ENCODE data around the gene OXSR1. TPM values are rescaled to one million over a fixed set of nuclear protein-coding genes. Genes with fewer than 3 reads are reported as not detected.
A peak's percentile ranks its signal among the peaks of the same experiment; 100 is the strongest.

OXSR1 gene
- total RNA-seq, 1 experiment from 2014 or later: 42.4 TPM

GRCh38 chr3:38297537-38297936 lies 132.2 kb downstream of the OXSR1 start:
- no peak for DNase-seq (ENCODE audit: extremely low read depth, low read depth)

DNA sequence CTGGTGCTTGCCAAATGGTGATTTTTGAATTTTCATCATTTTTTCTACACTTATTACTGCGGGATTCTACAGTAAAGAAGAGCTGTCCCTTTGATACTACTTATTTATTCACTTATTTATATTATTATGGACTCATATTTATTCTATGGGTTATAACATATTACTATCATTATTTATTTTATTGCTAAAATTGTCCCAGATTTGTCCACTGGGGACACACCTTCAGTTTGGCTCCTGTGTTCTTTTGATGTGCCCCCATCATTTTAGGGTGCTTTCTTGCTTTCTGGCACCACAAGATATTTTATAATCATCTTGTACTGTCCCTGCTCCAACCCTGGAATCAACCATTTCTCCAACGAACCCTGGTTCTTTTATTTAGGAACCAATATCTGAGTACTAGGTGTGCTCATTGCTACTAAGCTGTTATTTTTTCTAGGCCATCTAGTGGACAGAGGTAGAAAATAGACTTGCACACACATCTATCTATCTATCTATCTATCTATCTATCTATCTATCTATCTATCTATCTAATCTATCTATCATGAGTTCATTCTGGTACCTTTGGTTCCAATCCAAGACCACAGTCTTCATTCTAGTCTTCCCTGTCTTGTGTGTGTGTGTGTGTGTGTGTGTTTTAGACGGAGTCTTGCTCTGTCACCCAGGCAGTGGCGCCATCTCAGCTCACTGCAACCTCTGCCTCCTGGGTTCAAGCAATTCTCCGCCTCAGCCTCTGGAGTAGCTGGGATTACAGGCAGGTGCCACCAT lies 132.8 kb downstream of the OXSR1 start:
- peak; percentile 6 for DNase-seq (ENCODE audit: extremely low read depth, low read depth)

Small RNAs within 50 kb of the gene (small RNA-seq; reads per million reads assigned to genes)
- gene RF00019 (0 reads per million in 2 experiments), gene RNU6-235P (0 reads per million in 2 experiments)

Other genes starting within 250 kb of the OXSR1 start
- 1.1 and 1.7 TPM in 2 replicates for gene VILL, start 174.8 kb upstream of the OXSR1 start, total RNA-seq (2014; rRNA removed; shearing (Covaris generic))
- 1.2 and 1.9 TPM in 2 replicates for gene PLCD1, start 135.9 kb upstream of the OXSR1 start, total RNA-seq (2014; rRNA removed; shearing (Covaris generic))
- gene DLEC1, start 126.3 kb upstream of the OXSR1 start, total RNA-seq (2014; rRNA removed; shearing (Covaris generic)): 0.10 TPM in 1 of 2 replicates, not detected in the other
- 8.0 and 13.5 TPM in 2 replicates for gene ACAA1, start 28.4 kb upstream of the OXSR1 start, total RNA-seq (2014; rRNA removed; shearing (Covaris generic))
- gene MYD88, start 26.9 kb upstream of the OXSR1 start, total RNA-seq (2014; rRNA removed; shearing (Covaris generic)): 5.9 and 8.3 TPM in 2 replicates
- gene SLC22A13, start 100.3 kb downstream of the OXSR1 start, total RNA-seq (2014; rRNA removed; shearing (Covaris generic)): 0.17 and 0.40 TPM in 2 replicates
- 0.35 TPM in 1 of 2 replicates, not detected in the other for gene SLC22A14, start 116.8 kb downstream of the OXSR1 start, total RNA-seq (2014; rRNA removed; shearing (Covaris generic))
- 3.1 and 4.4 TPM in 2 replicates for gene XYLB, start 181.2 kb downstream of the OXSR1 start, total RNA-seq (2014; rRNA removed; shearing (Covaris generic))

Measured in NCI-H460 (cell line).